DND-41 (cell line): Measurements from ENCODE around the gene FDX1.

Experiments used
- EZH2 ChIP-seq: IDR thresholded peaks from 3 replicates; pipeline ENCODE4 v1.6.1; 2012; ENCODE audit warnings: borderline replicate concordance, low read depth, mild to moderate bottlenecking, moderate library complexity, low read length, inconsistent platforms; ENCODE audit not compliant: severe bottlenecking
- TF ChIP-seq, protein P1 (sequence below): IDR thresholded peaks from 2 replicates; pipeline ENCODE4 v1.5.1; 2012; ENCODE audit warnings: borderline replicate concordance, low read length, moderate library complexity, mild to moderate bottlenecking; ENCODE audit not compliant: poor library complexity, severe bottlenecking; ENCODE audit errors: extremely low read depth

DNA sequence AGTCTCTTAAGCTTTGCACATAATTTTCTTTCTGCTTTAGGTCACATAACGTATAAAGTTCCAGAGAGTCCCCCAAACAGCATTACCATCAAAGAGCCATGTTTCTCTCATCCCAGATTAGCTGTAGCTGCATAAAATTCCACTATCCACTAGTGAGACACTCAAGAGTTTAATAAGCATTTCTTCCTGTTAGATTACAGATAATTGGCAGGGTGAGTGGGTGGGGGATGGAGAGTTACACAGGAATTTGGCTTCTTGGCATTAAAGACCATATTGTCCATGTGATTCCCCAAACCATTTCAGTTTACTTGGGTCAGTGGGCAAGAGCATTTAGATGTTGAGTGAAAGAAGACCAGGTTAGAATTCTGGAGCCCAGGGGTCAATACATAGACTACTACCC, 82.3 kb downstream of the FDX1 start:
- TF ChIP-seq, protein P1, sequence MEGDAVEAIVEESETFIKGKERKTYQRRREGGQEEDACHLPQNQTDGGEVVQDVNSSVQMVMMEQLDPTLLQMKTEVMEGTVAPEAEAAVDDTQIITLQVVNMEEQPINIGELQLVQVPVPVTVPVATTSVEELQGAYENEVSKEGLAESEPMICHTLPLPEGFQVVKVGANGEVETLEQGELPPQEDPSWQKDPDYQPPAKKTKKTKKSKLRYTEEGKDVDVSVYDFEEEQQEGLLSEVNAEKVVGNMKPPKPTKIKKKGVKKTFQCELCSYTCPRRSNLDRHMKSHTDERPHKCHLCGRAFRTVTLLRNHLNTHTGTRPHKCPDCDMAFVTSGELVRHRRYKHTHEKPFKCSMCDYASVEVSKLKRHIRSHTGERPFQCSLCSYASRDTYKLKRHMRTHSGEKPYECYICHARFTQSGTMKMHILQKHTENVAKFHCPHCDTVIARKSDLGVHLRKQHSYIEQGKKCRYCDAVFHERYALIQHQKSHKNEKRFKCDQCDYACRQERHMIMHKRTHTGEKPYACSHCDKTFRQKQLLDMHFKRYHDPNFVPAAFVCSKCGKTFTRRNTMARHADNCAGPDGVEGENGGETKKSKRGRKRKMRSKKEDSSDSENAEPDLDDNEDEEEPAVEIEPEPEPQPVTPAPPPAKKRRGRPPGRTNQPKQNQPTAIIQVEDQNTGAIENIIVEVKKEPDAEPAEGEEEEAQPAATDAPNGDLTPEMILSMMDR = no peak
- no peak for TF ChIP-seq EZH2
